Temporal lobe (tissue), 1 donor: ENCODE results near the gene CPXM1. TPM values are rescaled to one million over a fixed set of nuclear protein-coding genes. Genes with fewer than 3 reads are reported as not detected.

Source experiments
- total RNA-seq: library from RNA; depleted of rRNA; stranded (reverse); fragments of >200 nt; gene quantifications from one replicate; pipeline ENCODE4 v1.2.3, GENCODE V29; 2014

The CPXM1 gene
- total RNA-seq, 1 donor from 2014 or later = 10.1 TPM

Other genes starting within 250 kb of the CPXM1 start
- gene NOP56, start 148.0 kb downstream of the CPXM1 start, total RNA-seq = 93.7 TPM
- 62.2 TPM for gene IDH3B, start 136.4 kb downstream of the CPXM1 start, total RNA-seq
- 10.6 TPM for gene EBF4, start 107.8 kb downstream of the CPXM1 start, total RNA-seq
- not detected for gene C20orf141, start 14.4 kb upstream of the CPXM1 start, total RNA-seq
- gene TMEM239, start 15.7 kb upstream of the CPXM1 start, total RNA-seq = not detected
- 17.2 TPM for gene PCED1A, start 40.0 kb upstream of the CPXM1 start, total RNA-seq
- 48.9 TPM for gene VPS16, start 40.1 kb upstream of the CPXM1 start, total RNA-seq
- gene PTPRA, start 72.9 kb upstream of the CPXM1 start, total RNA-seq = 90.0 TPM
- not detected for gene GNRH2, start 243.0 kb upstream of the CPXM1 start, total RNA-seq
- gene MRPS26, start 245.4 kb upstream of the CPXM1 start, total RNA-seq = 24.3 TPM